GM12873 (cell line): ENCODE results near the gene CDKAL1.

Source experiments
- CTCF ChIP-seq: IDR thresholded peaks from 2 replicates; pipeline ENCODE4 v1.5.1; 2012; ENCODE audit warnings: low read depth, mild to moderate bottlenecking, moderate library complexity, low read length, control low read depth; ENCODE audit not compliant: insufficient read depth; ENCODE audit errors: missing control alignments

Gene CDKAL1

GRCh38 chr6:20569000-20569610 lies 34.8 kb downstream of the CDKAL1 start:
- TF ChIP-seq CTCF = no peak

- TF ChIP-seq CTCF = no peak
Measured at GRCh38 chr6:20571261-20571660, 37.0 kb downstream of the CDKAL1 start.

DNA sequence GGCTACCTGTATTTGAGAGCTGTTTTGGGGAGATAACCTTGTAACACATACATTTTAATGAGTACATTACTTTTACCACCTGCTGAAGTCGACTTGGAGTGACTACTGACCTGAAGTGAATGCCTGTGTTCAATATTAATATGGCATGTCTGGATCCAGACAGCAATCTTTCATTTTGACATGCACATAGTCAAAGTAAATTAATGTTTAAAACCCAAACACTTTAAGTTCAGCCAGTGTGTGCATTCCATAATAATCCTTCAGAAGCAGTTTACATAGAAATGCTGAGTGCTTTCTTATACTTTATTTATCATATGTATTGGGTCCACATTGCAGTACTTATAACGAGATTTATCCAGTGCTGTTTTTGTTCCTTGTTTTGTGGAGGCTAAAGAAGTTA lies 38.0 kb downstream of the CDKAL1 start:
- no peak for TF ChIP-seq CTCF

- no peak for TF ChIP-seq CTCF
Measured at GRCh38 chr6:20572940-20573339, 38.7 kb downstream of the CDKAL1 start.

- TF ChIP-seq CTCF = no peak
Measured at GRCh38 chr6:20574355-20574754, 40.1 kb downstream of the CDKAL1 start.

DNA sequence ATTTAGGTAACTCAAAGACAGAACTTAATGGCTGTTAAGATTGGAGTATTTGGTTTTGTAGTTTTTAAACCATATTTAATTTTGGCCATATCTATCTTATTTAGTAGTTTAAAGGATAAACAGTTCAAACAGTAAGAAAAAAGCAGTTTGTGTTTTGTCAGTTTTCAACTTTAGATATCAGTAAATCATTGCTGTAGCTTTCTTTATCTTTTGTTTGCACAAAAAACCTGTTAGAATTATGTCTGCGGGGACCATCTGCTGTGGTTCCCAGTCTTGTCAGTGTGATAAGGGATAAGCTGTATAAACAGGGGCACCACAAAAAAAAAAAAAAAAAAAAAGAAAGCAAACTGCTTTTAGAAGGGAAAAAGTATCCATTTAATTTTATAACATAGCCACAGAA lies 40.9 kb downstream of the CDKAL1 start:
- no peak for TF ChIP-seq CTCF

GRCh38 chr6:20575704-20576451 lies 41.6 kb downstream of the CDKAL1 start:
- no peak for TF ChIP-seq CTCF
